SIG-M5 (cell line): ENCODE measurements around the gene MOK.
"Not testable (repeated sequence)": the region's sequence is repeated elsewhere in the genome, so short reads cannot be mapped to it uniquely, and the experiment has no call there.

ENCODE experiments used
- DNase-seq: peaks from one replicate; lab custom pipeline; 2025; lab: John Stamatoyannopoulos, UW

MOK gene

DNA sequence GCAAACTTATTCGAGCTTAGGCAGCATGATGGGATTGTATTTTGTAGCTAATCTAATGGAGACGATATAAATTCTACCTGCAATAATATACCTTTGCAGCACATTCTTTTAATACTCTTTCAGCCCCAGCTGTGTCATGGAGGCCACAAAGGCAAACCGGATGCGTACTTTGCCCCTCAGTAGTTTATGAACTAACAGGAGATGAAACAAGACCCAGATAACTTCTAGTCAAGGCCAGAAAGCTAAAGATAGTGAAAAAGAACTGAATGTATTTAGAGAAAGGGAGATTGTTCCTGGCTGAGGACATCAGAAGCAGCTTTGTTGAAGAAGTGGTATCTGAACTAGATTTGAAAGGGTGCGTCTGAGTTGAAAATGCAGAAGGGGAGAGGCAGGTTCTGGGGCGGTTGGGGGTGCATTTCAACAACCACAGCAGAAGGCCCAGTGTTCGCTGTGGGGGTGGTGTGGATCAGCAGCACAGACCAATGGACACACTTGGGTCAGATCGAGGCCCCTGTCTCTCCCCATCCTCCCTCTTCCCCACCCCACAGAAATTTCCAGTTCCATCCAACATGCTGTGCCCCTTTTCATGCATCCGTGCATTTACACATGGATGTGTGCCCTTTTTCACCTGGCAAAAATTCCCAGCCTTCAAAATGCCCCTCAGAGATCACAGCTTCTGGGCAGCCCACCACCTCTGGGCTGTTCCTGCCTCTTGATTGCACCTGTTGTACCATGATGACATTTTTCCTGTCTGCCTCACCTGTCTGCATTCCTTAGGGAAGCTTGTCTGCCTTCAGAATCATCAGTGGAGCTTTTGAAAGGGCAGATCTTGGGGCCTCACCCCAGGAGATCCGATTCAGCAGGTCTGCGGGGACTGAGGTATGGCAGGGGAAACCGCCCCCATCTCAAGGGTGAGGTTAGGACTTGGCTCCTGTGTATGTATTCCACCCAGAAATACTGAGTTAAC, 16.8 kb upstream of the MOK start:
- no peak for DNase-seq

DNA sequence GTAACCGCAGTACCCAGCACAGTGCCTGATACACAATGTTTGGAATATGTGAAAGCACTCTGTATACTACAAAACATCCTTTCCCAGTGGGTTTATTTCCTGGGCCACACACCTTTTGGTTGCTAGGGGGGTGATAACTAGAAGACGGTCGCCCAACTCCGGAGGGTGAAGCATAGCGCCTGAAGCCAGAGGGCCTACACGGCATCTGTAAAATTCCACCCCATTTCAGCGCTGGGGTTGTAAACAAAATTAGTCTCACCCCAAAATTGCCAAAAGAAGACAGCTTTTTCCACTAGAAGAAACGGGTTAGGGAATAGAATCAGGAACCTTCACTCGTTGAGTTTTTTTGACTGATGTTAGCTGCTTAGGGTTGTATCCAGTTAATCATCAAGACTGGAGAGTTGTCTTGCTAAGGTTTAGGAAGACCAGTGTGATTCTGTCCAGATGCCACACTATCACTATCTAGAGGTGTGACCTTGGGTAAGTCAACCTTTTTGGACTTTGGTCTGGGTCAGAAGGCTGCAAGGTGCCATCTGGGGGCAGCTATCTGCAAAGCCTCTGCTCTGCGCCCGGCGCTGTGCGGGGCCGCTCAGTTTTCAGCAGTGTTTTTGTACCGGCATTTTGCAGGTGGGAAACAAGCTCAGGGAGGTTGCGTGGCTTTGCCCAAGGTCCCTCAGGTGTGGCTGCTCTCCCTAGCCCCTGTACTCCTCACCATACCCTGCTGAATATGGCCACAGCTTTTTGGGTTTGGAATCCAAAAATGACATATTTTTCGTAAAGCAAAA, 15.9 kb upstream of the MOK start:
- DNase-seq: no peak

DNA sequence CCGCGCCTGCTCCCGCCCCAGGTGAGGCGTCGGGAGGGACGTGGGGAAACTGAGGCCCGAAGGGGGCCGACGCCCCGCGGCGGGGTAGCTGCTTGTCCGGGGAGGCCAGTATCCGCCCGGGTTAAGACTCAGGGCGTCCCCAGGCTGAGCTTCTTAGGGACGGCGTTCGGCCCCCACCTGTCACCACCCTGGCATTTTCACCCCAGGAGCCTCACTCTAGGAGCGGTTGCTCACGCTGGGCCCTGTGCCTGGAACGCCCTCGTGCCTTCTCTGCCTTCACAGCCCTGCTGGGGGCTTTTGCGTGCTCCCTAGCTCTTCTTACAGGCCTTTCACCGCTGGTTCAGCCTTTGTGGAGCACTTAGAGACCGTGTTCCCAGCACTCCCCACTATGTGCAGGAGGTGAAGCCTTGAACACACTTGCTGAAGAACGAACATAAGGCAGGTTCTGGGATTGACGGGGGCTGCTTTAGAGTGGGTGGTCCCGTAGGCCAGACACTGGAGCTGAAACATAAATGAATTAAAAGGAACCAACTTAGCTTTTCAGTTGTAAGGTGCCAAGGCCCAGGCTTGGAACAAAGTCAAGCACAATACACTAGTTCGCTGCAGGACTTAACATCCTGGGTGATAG, 15.2 kb upstream of the MOK start:
- DNase-seq: no peak

DNA sequence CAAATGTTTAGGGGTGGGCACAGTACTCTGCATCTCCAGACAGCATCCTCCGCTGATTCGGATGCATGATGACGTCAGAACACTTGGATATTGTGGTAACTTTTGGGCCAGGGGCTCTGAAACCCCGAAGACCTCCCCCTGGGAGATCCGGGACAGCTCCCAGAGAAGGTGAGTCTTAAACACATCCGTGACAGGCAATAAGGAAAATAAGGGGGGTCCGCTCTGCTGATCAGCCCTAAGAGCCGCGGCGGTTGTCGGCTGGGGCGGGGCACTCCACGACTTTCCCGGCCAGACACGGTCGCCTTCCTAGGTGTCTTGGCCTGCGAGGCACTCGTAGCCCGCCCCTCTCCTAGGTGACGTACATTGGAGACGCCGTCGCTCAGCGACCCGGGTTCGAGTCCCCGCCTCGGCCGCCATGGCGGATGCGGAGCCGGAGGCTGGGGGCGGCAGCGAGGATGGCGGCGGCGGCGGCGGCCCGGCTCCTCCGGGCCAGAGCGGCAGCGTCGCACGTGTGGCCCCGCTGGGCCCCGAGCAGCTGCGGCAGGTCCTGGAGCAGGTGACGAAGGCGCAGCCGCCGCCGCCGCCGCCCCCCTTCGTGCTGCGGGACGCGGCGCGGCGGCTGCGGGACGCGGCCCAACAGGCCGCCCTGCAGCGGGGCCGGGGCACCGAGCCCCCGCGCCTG, 14.5 kb upstream of the MOK start, which contains the start of gene ZNF839:
Gene ZNF839, plus strand, starts transcription at position 396 of the 682 bp plus-strand sequence. Its CDS starts 20 bp downstream, at position 416.
- DNase-seq: peak; percentile 28

DNA sequence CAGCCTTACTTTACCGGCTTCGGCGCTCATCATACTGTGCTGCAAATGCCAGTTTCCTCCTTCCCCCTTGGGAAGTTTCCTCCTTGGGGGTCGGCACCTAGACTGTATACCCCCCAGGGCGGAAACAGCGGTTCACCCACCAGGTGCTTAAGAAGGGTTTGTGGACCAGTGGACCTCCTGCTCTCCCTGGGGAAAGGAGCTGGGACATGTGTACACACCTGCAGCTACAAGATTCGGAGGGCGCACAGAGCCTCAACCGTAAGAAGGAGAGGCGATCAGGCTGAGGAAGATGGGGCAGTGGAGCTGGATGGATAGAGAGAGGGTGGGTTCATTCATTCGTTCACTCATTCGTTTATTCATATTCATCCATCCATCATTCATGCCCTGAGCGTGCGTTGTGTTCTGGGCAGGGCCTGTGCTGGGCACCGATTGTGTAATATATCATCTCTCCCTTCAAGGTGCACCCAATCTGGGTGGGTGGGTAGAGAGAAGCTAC, 13.9 kb upstream of the MOK start:
- DNase-seq: no peak

DNA sequence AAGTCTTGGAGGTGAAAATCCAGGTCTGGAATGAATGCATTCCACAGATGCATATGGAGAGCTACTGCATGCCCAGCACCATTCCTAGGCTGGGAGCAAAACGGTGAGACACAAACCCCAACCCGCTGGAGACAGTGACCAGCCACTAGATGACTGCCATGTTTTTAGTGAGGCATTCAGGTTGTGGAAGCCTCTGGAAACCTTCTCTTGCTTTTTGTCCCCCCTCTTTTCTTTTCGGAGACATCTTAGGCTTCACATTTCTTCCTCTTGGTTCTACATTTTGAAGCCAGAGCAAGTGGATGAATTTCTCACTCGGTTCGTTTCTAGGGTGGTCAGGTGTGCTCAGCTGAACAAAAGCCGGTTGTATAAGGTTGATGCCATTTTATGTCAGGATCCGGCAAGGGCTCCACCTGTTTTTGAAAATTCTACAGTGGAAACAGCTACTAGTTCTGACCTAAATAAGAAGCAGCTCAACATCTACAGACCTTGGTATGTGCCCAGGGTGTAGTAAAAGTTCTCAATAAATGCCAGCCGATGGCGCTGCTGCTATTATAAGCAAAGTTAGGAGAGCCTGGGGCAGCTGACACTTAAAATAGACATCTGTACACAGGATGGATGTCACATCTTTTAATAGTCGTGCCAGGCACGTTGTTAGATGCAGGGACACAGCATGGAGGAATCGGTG, 12.7 kb upstream of the MOK start:
- no peak for DNase-seq

DNA sequence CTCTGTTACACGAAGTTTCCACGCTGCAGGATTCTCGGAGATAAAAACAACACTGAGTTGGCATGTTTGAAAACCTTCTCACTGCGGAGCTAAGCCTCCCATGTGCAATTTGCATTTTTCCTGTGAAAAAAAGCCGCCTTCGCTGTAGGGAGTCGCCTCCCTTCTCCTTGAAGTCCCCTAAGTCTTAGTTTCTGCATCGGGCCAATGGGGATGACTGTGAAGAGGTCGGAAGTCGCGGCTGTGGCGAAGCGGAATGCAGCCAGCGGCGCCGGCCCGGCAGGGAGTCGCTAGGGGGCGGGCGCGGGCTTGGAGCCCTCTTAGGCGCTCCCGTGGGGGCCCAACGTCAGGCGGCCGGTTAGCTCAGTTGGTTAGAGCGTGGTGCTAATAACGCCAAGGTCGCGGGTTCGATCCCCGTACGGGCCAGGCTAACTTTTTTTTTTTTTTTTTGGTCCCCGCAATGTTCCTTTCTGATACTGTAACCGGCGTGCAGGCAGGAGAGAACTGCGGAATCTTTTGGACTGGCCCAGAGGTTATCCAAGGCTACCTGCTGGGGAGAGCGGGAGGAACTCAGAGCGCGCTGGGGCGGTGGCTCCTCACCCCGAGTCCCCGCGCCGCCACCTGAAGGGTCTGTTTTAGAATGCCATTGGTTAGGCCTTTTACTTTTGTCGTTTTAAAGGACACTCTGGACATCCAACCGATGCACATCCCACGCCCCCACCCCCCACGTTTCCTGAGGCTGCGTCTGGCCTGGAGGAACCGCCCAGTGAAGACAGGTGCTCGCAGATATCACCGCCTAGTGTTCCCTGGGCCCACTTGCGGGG, 12.0 kb upstream of the MOK start:
- DNase-seq: peak; percentile 31

DNA sequence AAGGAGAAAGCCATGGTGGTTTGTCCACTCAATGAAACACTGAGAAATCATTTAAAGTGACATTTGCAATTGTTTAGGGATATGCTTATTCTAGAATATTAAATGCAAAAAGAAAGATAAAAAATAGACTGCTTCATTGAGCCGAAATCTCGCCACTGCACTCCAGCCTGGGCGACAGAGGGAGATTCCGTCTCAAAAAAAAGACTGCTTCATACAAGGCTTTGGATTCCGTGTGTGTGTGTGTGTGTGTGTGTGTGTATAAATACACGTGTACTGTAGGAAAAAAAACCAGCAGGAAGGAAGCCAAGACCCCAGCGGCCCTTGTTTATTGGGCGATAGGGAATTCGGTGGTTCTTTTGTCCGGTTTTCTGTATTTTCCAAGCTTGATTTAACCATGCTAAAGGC, 11.4 kb upstream of the MOK start:
- DNase-seq: no peak

DNA sequence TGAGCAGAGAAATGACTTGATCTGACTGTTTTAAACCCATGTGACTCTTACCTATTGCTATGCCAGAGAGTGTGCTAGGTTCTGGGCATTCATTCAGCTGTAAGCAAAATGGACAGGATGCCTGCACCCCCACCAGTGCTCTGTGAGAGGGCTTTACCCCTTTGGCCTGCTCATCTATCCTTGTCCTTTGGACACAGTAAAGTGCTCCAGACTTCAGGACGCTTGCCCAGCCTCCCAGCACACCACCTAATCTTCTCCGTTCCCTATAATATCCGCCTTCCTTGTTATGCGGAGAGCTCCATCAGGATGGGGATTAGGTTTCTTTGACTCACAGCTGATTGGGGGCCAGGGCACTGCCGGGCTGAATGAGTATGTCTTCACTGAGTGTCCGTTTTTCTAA, 10.2 kb upstream of the MOK start:
- no peak for DNase-seq

DNA sequence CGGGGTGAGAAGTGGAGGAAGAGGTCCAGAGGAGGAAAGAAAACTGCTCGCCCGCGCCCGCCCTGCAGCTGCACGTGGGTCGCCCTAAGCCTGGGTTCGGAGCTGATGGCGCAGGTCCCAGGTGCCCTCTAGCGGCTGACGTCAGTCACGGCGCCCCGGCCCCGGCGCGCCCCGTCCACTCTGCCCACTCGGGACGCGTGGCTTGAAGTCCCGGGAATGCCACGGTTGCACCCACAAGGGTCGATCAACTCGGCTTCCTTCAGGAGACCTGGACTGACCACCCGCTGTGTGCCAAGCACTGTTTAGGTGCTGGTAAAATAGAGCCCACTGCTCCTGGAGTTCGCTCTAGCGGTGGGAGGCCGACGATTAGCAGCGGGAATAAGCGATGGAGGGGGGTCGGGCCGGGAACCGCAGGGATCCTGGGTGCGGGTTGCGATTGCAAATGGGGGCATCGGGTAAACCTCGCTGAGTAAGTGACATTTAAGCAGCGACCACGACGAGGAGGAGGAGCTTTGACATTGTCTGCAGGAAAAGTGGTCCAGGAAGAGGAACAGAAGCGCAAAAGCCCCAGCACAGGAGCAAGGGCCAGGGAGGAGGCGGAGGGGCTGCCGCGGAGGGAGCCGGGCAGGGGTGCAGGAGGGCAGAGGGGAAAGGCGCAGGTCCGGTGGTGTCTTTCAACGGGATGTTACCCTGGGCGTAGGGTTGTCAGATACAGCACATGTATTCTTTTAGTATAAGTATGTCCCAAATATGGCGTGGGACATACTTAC, 9.5 kb upstream of the MOK start:
- no peak for DNase-seq

DNA sequence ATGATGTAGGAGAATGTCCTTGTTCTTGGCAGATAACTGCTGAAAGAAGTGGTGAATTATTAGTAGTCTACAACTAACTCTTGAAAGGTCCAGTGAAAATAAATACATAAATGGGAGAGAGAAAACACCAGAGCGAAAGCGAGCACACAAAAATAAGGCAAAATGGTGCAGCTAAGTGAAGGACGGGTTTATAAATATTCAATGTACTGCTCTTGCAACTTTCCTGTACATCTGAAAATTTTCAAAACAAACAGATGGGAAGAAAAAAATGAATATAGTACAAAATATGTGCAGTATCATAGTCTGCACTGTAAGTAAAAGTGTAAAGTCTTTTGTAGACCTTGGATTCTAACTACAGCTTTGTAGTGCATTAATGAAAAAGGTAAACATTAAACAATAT, 1.3 kb downstream of the MOK start:
- DNase-seq: no peak

DNA sequence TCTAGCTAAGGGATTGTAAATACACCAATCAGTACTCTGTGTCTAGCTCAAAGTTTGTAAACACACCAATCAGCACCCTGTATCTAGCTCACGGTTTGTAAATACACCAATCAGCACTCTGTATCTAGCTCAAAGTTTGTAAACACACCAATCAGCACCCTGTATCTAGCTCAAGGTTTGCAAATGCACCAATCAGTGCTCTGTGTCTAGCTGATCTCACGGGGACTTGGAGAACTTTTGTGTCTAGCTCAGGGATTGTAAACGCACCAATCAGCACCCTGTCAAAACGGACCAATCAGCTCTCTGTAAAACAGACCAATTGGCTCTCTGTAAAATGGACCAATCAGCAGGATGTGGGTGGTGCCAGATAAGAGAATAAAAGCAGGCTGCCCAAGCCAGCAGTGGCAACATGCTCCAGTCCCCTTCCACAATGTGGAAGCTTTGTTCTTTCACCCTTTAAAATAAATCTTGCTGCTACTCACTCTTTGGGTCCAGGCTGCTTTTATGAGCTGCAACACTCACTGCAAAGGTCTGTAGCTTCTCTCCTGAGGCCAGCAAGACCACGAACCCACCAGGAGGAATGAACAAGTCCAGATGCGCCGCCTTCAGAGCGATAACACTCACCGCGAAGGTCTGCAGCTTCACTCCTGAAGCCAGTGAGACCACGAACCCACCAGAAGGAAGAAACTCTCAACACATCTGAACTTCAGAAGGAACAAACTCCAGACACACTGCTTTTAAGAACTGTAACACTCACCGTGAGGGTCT, 6.5 kb downstream of the MOK start:
- not testable (repeated sequence) for DNase-seq

DNA sequence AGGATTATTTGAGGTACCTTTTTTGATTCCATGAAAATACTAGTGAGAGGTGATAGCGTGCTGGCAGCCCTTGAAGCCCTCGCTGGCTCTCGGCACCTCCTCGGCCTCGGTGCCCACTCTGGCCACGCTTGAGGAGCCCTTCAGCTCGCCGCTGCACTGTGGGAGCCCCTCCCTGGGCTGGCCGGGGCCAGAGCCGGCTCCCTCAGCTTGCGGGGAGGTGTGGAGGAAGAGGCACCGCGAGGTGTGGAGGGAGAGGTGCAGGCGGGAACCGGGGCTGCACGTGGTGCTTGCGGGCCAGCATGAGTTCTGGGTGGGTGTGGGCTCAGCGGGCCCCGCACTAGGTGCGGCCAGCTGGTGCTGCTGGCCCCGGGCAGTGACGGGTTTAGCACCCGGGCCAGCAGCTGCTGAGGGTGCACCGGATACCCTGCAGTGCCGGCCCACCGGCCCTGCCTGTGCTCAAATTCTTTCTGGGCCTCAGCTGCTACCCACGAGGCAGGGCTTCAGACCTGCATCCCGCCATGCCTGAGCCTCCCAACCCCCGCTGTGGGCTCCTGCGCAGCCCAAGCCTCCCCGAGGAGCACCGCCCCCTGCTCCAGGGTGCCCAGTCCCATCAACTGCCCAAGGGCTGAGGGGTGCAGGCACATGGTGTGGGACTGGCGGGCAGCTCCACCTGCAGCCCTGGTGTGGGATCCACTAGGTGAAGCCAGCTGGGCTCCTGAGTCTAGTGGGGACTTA, 7.4 kb downstream of the MOK start:
- DNase-seq: no peak

DNA sequence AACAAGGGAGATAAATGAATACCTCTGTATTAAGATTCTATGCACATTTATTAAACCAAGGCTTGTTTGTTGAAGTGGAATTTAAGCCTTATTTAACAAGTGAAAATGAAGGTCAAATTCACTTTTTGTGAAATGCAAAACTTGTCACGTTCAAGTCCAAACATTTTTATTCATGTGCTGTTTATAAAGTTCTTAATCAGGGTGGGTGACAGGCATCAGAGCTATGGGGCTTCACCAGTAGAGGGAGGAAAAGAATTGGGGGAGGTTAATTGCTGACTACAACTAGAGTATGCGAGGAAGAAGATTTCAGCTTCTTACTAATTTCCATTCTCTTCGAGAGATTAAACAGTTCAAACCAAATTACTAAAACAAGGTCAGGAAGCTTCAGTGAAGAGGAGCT, 9.7 kb downstream of the MOK start:
- no peak for DNase-seq

DNA sequence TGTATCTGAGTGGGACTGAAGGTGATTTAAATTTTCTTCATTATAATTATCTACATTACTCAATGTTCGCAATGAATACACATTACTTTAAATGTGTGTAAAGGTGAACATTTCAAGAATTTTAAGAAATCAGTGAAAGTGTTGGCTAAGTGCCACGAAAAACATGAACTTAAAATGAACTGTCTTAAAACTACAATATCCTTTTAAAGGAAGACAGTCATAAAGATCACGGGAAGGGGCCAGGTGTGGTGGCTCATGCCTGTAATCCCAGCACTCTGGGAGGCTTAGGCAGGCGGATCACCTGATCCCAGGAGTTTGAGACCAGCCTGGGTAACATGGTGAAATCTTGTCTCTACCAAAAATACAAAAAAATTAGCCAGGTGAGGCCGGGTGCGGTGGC, 11.2 kb downstream of the MOK start:
- DNase-seq: no peak

DNA sequence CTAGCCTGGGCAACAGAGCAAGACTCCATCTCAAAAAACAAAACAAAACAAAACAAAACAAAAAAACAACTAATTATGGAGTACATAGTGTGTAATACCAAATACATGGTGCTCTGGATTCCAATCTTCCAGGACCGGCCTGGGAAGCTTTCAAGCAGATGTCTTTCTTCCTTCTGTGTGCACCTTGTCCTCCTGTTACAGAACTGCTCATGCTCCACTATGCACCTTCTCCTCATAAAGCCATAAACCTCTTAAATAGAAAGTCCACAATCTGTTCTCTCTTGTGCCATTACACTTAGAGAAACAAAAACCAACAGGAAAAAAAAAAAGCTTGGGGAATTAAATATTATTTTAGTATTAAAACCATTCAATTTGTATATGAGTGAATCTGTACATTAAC, 12.5 kb downstream of the MOK start:
- no peak for DNase-seq

DNA sequence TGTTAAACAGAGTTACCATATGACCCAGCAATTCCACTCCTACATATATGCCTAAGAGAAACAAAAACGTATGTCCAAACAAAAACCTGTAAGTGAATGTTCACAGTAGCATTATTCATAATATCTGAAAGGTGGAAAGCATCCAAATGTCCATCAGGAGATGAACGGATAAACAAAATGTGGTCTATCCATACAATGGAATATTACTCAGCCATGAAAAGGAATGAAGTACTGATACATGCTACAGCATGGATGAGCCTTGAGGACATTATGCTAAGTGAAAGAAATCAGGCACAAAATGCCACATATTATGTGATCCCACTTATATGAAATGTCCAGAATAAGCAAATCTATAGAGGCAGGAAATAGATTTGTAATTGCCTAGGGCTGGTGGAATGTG, 16.8 kb downstream of the MOK start:
- DNase-seq: no peak

DNA sequence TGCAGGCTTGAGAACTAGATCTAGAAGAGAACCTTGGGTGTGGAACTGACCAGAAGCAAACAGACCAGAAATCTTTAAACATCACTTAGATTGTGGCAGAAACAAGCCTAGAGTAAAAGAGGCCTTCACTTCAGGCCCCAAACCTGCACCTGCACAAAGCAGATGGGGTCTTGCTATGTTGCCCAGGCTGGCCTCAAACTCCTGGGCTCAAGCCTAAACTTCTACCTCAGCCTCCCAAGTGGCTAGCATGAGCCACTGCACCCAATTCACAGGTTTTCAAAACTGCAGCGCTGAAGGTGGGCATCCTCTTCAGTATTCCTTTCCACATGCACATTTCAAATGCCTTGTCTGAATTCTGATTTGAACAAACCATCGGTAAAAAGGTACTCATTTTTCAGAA, 19.9 kb downstream of the MOK start:
- DNase-seq: no peak
